Hematopoietic multipotent progenitor cell treated with erythropoietin and hydrocortisone succinate and interleukin-3 and kit ligand, for 15 days (in vitro differentiated cells): ENCODE measurements around the gene SHISA5.

ENCODE experiments used
- DNase-seq: peaks from one replicate; pipeline ENCODE4 v3.0.0-alpha.2; 2015; ENCODE audit warnings: low spot score

The SHISA5 gene

GRCh38 chr3:48430708-48431101 is 73.3 kb downstream of the SHISA5 start:
- DNase-seq: no peak

DNA sequence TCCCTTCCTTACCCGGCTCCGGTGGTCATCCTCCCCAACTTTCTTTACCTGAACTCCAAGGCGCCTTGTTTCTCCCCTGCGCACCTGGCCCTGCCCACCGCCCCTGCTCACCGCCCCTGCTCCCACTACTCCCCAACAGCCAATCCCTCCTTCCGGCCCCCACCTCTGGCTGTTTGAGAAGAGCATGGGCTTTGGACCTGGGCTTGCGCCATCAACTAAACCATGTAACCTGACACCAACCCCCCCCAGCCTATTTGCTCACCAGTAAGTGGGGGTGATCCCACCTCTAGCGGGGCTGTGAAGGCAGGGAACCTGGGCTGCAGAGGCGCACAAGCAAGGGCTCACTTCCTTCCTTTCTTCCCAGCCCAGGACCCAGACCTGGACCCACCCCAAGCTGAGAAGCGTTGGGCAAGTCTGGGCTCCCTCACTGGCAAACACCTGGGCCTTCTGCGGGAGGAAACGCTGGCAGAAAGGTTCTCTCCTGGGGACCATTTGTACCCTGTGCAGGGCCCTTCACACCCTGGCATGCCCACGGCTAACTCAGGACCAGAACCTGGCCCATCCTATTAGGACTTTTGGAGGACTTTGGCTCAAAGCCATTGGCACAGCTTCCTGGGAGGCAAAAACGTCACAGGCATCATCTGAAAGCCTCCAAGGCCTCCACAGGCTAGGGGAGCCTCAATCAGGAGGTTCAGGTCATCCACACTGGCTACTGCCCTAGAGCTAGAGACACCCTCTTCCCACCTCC is 73.8 kb downstream of the SHISA5 start, which contains the start of gene PLXNB1:
Gene PLXNB1 (minus strand): TSS at position 127 of the 748 bp plus-strand sequence. CDS start 5,475 bp downstream, outside the sequence.
- no peak for DNase-seq

- no peak for DNase-seq
Measured at GRCh38 chr3:48429317-48429959, 74.5 kb downstream of the SHISA5 start.

- no peak for DNase-seq
Measured at GRCh38 chr3:48428572-48429316, 75.2 kb downstream of the SHISA5 start.

DNA sequence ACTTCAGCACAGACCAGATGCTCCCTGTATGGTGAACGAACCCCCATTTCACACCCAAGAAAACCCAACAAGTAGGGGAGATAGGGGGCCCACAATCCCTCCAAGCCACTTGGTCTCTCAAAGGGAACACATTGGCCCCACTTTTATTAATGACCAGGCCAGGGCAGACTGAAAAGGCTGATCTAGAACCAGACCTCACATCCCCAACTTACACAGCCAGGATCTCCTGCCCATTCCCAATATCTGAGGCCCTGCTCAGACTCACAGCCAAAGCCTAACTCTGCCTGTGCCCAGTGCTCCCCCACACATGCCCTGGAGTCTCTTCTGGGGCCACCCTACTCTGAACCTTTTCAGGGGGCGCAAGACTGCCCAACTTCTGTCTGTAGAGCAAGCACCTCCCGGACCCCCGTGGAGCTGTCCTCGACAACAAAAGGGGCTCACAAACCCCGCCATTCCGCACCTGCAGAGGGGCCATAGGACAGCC is 75.8 kb downstream of the SHISA5 start:
- DNase-seq: no peak

DNA sequence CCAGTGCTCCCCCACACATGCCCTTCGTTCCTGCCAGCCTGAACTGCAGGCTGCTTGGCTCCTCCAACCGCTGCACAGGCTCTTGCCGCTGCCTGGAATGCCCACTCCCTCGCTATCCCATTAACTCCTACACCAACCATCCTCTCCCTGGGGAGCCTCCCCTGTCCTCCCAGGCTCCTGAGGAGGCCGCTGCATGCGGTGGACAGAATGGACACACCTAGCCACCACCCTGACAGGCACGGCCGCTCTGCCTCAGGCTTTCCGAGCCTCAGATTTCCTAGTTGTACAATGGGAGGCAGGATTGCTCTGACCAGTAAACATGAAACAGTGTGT is 76.4 kb downstream of the SHISA5 start:
- DNase-seq: no peak

DNA sequence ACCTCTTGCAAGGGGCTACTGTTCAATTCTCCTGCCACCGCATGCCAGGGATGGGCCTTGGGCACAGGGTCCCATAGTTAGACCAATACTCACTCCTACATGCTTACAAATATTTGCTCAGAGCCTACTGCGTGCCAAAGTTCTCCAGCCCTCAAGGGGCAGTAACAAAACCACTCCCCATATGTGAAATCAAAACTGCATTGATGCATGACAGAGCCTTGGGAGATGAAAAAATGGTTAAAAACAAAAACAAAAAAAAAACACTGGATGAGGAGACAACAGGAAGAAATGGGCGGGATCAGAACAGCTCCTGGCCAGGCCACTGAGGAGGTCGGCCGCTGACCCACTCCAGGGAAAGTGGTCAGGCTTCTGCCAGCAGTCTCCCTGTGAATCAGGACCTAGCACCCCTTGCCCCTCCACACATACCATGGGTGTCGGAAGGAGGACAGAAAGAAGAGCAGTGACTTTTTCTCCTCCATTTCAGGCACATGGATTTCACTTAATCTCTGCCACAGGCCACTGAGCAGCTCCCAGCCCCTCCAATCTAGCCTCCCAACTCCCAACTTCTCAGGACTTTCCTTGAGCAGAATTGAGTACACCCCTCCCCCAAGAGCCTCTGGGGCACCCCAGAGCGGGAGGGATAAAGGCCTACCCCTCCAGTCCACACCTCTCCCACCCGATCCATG is 76.9 kb downstream of the SHISA5 start:
- no peak for DNase-seq

- no peak for DNase-seq
Measured at GRCh38 chr3:48426401-48426909, 77.5 kb downstream of the SHISA5 start.

GRCh38 chr3:48425281-48425812 is 78.6 kb downstream of the SHISA5 start:
- DNase-seq: no peak

DNA sequence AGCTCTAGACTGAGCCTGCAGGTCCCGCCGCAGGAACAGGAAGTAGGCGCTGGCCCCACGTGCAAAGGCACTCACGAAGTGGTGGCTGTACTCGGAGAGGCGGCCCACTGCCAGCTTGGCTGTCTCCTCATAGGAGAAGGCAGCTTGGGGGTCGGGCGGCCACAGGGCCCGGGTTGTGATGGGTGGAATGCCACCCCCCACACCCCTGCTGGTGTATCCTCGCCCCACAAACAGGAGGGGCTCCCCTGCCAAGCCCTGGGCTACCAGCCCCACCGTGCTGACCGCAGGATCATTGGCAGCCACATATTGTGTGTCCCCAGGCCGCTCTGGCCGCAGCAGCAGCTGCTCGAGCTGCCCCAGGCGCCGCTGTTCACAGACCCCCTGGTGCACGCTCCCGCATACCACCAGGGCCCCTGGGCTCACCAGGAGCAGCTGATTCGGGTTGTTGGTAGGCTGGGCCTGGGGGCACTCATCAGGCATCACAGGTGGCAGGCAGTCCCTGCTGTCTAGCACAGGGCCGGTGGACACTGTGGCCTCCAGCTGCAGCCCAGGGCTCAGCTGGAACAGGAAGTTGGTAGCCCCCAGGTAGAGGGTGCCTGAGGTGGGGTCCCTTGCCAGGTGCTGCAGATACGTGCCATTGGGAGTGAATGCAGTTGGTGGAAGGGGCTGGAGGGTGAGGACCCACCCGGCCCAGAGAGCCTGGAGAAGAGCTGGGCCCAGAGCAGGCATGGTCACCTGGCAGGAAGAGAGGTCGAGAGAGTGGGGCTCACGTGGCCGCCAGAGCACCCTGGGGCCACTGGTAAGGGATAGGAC is 79.9 kb downstream of the SHISA5 start:
- no peak for DNase-seq

DNA sequence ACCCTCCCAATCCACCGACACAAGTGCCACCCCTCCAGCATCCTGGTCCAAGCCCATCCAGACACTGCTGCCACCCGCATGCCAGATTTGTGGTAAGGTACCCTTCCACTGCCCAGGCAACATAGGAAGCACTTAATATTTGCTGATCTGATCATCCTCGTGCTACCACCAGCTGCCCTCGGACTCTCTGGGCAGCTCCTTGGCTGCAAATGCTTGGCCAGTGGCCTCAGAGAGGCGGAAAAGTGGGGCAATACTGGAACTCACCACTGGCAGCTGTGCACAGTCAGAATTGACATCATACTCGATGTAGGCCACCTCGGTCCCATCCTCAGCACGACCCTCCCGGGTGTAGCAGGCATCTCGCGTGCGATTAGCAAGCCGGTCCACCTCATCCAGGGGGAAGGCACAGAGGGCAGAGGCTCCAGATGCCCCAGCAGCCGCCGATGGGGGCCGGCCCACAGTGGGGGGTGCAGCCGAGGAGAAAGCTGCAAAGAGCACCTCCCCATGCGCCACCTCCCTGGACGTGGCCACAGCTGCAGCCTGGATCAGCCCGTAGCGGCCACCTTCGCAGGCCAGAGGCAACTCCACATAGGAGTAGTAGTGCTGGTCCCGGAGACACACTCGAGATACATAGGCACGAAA is 80.6 kb downstream of the SHISA5 start:
- DNase-seq: no peak

GRCh38 chr3:48422681-48423080 is 81.3 kb downstream of the SHISA5 start:
- no peak for DNase-seq

- DNase-seq: no peak
Measured at GRCh38 chr3:48422272-48422671, 81.7 kb downstream of the SHISA5 start.

GRCh38 chr3:48420561-48420960 is 83.4 kb downstream of the SHISA5 start:
- no peak for DNase-seq

DNA sequence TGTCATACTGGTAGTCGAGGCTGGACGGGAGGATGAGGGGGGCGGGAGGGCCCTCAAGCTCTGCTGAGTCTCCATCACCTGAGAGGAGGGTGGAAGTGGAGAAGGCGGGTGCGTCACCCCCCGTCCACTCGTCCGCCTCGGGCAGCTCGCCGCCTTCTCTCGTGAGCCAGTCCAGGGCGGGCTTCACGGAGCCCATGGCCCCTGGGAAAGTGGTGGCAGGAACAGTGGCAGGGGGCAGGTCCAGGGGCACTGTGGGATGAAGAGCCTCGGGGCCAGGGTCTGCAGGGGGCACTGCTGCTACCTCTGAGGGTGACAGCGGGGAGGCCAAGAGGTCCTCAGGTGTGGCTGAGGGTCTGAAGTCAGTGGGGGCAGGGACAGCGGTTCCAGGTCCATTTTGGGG is 84.4 kb downstream of the SHISA5 start:
- no peak for DNase-seq

DNA sequence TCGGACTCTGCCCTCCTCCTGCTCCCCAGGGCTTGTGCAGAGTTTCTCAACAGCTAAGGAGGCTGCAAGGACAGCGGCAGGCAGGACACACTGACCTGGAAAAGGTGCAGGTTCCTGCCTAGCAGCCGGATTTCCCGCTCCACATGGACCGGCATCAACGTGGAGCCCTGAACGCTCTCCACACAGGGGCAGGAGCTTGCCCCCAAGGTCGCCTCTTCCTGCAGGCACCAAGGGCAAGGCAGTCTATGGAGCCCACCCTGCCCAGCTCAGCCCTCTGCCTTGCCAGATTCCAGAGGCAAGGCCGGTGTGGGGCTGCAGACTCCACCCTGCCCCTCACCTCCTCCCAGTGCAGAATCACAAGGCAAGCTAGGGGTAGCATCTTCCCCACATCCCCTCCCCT is 84.8 kb downstream of the SHISA5 start:
- DNase-seq: no peak

GRCh38 chr3:48418651-48419050 is 85.3 kb downstream of the SHISA5 start:
- no peak for DNase-seq

DNA sequence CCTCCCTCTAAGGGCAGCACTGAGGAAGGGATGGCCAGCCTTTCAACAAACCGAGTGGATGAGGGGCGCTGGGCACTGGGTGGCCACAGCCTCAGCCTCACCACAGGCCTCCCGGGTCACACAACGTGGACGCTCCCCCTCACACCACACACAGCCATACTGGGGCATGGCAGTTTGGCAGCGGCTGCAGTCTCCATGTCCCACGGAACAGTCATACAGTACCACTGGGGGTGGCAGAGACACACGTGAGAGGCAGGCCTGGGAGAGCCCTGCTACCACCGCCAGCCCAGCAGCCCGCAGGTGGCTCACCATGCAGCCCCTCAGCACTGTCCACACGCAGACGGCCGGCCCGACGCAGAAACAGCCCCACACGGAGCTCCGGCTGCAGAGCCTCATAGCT is 85.8 kb downstream of the SHISA5 start:
- DNase-seq: no peak
